ENCODE data around the gene TENM3.

DNA sequence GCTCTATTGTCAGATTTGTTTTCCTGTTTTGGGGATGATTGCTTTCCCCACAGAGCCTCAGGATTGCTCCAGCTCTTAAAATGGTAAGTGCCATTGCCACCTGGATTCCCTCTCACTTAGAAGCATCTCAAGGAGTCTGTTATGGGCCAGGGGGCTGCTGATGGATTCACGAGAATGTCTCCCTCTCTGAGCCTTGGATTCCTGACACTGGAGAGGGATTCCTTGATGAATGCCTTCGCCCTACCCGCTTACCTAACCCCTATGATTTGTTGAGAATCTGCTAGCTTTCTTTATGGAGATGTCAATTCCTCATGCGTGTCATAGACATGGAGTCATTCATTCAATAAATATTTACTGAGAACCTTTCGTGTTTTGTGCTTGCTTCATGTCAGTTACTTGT is 36.9 kb upstream of the TENM3 start:
- TF ChIP-seq, protein P1, sequence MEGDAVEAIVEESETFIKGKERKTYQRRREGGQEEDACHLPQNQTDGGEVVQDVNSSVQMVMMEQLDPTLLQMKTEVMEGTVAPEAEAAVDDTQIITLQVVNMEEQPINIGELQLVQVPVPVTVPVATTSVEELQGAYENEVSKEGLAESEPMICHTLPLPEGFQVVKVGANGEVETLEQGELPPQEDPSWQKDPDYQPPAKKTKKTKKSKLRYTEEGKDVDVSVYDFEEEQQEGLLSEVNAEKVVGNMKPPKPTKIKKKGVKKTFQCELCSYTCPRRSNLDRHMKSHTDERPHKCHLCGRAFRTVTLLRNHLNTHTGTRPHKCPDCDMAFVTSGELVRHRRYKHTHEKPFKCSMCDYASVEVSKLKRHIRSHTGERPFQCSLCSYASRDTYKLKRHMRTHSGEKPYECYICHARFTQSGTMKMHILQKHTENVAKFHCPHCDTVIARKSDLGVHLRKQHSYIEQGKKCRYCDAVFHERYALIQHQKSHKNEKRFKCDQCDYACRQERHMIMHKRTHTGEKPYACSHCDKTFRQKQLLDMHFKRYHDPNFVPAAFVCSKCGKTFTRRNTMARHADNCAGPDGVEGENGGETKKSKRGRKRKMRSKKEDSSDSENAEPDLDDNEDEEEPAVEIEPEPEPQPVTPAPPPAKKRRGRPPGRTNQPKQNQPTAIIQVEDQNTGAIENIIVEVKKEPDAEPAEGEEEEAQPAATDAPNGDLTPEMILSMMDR (IDR thresholded peaks at IDR 0.05; ENCODE audit: poor library complexity), result no peak
- no peak for TF ChIP-seq EZH2 (IDR thresholded peaks at IDR 0.05; ENCODE audit: borderline replicate concordance)
- TF ChIP-seq EZH2phosphoT487 (IDR thresholded peaks at IDR 0.05; ENCODE audit: low read depth, severe bottlenecking, unreplicated experiment), result no peak

Data from hepatocyte (in vitro differentiated cells).